T-helper 1 cell (primary cell): ENCODE measurements around the gene CLRN3.

Experiments used
- DNase-seq, 5 donors: peaks; one replicate each; pipeline ENCODE4 v3.0.0-alpha.2; 2012 to 2020

The CLRN3 gene

DNA sequence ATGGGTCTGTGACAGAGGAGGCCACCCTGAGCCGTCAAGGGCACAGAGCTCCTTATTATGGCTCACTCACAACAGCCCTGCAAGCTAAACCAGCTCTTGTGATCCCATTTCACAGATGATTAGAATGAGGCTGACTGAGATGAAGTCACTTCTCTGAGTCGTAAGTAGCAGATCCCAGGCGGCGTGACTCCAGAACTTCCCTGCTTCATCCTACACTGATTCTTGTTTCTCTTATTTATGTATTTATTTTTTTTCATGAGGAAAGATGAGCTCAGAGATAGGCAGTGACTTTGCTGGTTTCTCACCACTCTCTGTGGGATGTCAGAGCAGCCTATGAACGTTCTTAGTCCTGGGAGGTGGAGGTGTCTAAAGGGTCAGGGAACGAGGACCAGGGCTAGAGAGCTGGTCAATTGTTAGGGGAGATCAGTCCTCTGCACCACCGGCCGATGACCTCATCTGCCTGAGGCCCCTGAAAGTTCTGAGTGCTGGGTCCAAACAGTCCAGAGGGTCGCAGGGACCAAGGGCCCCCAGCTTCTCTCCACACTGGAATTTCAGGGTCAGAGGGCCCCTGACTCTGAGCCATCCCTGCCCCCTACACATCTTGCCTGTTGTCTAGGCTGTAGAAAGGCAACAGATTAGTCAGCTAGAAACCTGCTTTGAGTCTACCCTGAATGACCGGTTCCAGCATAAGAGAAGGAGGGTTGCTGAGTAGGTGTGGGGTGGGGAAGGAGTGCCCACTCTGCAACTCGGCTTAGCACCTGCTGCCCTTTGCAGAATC is 17.9 kb downstream of the CLRN3 start:
- no peak for DNase-seq

DNA sequence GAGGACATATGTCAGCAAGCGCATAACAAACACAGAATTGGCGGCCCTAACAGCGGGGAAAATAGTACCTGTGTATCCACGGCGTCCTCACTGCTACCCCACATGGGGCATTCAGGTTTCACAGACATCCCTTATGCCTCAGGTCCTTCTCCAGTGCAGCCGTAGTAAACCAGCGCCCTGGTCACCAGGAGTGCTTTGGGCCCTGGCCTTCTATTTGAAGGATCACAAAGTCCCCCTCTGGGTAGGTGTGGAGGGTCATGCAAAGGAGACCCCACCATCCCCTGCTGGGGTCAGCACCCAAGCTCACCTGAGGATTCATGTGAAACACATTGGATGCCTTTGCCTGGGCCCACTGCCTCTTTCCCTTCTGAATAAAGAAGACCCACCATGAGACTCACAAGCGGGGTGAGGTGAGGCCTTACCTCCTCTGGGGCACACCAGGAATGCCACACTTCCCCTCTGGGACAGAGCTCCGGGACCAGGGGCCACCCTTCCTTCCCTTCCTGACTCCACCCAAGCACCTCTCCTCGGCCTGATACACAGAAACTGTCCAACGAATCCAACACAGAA is 18.8 kb downstream of the CLRN3 start:
- DNase-seq = no peak

DNA sequence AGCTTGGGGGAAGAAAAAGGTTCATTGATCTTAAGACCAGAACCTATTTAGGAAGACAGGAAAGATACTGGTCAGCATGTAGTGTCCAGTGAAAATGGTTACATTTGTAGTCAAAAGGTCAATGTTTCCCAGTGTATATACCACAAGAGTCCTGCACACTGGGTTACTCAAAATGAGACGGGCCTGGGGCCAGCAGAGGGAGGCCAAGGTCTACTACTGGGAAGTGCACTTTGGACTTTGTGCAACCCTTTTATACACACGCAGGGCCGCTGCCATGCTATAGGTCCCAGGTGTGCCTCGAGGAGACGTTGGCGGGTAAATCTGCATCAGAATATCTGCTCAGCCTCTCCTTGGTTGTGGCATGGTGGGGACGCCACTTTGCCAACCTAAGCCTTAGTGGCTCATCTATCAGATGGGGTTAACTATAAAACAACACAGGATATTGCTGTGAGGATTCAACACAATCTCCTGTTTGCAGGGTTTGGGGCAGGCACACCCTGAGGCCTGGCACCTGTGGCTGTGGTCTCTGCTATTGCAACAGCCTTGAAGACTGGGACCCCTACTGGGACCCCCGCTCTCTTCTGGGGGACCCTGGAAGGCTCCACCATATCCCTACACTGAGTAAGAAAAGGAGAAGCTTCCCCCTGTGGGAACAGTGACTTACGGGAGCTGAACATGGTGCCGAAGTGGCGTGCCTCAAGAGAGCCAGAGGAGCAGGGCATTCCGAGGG is 19.7 kb downstream of the CLRN3 start:
- DNase-seq = no peak

DNA sequence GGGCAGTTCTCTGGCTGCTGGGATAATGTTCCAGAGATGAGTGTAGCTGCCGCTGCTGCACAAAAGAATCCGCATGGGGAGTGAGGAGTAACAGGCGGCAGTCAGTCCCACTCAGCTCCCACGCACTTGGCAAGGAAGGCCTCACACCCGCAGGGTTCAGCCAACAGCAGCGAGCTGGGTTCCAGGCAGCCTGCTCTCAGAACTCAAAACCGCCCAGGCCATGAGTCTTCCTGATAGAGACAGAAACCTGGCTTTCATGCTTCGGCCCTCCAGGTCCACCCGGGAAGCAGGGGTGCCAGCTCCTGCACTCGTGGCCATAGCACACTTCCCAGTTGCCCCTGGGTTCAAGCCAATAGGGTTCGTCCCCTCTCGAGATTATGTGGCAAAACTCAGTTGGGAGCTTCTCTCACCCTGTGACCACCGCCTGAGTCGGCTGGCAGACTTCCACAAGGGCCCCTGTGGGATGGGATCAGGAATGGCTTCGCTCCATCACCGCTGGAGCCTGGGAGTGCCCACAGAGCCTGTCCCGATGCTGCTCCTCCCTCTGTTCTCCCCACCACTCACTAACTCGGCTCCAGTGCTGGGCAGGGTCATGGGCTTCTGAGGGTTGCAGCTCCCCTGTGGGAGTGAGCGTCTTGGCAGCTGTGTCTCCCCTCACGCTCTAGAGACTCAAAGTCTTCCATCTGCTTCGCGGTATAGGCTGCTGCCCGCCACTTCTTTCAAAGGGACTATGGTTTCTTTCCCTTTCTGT is 20.6 kb downstream of the CLRN3 start:
- no peak for DNase-seq

DNA sequence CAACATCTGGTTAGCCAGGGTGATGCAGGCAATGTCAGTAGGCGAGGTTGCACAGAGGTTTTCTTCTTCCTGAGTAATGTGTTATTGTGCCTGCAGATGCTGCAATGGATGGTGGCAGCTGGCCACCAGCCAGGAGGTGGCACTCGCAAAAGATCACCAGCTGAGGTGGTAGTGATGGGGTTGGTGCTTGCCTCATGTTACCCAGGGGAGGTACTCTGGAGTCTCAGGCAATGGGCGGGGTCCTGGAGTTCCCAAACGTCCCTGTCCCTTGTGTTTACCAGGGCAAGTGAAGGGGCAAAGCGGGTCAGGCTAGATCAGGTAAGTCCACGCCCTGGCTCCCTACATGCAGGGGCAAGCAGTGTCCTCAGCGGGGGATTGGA is 21.1 kb downstream of the CLRN3 start:
- no peak for DNase-seq

DNA sequence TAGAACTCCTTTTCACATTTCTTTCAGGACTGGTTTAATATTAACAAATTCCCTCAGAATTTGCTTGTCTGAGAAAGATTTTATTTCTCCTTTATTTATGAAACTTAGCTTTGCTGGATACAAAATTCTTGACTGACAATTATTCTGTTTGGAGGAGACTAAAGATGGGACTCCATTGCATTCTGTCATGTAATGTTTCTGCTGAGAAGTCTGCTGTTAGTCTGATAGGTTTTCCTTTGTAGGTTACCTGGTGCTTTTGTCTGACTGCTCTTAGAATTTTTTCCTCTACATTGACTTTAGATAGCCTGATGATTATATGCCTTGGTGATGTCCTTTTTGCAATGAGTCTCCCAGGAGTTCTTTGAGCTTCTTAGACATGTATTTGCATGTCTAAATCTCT is 23.4 kb downstream of the CLRN3 start:
- no peak for DNase-seq

DNA sequence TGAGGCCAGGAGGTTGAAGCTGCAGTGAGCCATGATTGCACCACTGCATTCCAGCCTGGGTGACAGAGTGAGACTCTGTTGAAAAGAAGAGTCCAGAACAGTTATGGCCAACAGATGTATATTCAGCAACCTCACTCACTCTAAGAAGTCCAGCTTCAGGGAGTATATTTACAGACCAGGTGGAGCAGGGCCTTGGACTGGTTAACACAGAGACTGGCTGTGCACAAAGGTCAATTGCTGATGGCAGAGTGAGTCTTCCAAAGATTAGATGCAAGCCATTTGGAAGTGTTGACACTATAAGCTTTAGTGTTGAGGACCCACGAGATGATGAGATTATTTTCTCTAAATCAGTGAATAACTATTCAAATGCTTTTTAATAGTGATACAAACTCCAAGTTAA is 24.9 kb downstream of the CLRN3 start:
- DNase-seq = no peak

DNA sequence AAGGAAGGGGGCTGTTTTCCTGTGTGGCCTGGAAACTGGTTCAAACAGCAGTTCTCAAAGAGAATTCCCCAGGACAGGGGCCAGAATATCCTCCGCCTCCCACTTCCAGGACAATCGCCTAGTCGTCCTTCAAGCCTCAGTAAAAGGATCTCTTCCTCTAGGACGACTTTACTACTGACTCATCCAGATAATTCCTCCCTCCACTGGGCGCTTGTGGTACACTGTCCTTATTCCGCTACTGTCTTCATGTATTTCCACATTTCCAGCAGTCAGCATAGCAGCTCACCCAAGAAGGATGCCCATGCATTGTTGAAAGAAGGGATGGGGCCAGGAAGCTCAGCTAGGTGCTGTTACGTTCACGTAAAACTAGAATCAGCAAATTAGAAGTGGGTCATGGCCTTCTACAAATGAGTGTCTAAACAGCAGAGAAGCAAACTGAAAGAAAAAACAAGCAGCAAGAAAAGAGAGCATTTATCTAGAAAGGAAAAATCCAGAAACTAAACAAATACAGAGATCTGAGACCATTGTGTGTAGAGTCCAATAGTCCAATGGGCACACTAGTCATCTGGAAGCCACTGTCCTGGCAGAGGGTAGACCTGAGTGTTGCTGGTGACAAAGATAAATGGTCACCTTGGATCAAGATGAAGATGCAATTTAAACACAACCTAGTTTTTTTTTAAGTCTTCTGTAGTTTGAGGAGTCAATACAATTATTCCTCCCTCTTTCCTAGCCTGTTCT is 26.3 kb downstream of the CLRN3 start:
- no peak for DNase-seq

DNA sequence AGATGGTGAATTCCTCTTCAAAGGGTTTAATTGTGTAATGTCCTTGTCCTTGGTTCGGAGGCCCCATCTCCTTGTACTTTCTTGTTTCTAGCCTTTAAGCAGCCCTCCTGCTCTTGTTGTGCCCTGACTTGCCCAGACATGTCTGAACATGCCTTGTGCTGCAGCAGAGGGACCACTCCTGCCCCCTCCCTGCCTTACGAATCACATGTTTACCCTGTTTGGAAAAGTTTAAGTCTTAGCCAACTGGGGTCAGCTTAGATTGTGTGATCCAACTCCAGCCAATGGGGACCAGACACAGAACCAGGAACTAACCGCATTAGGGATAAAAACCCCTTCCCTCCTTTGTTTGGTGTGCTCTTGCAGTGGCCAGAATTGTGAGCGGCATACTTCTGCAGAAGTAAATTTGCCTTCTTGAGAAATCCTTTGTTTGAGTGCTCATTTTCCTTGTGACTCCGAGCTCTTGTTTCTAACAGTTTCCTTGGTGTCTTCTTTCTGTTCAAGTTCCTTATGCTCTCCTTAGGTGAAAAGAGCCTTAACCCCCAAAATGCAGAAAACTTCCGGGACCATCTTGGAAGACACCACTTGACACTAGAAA is 29.4 kb downstream of the CLRN3 start:
- DNase-seq = no peak

DNA sequence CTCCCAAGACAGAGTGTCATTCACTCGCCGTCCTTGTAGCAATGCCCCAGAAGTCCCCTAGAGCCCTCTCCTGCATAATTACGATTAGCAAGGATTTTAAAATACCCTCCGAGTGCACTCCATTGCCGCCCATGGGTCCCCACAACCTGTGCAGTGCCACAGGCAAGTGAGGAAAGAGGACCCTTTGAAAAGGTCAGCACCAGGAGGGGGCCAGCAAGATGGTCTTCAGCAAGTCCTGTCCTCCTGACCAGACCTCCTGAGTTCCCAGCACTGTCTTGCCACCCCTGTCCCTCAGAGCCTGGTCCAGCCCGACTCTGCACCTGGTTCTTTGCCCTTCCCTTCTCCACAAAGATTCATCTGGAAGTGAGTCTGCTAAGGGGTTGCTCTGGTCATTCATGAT is 32.1 kb downstream of the CLRN3 start:
- DNase-seq = no peak

DNA sequence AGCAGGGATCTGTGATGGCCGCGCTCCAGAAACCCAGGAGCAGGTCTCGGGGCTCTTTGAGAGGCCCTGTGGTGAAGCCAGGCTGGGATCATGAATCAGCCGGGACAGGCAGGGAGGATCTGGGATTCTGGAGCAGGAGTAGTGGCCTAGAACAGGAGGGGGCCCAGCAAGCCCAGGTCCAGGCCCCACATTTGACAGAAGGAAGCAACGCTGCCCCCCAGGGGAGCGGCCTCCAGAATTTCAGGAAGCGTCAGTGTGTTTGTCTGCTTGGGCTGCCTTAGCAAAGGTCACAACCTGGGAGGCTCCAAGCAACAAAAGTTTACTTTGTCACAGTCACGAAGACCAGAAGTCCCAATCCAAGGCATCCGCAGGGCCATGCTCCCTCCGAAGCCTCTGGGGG is 36.8 kb downstream of the CLRN3 start:
- DNase-seq = no peak

DNA sequence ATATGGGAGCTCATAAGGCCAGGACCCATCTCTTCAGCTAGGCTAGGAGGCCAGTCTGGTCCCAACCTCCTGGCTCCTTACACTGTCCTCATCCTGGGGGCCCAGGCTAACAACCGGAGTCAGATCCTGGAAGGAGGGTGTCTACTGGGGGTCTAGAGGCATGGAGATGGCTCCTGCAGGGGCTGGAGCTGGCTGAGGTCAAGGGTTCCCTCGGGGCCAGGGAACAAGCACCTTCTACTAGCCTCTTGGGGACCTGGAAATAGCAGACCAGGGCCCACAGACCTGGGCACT is 37.2 kb downstream of the CLRN3 start:
- DNase-seq = no peak

DNA sequence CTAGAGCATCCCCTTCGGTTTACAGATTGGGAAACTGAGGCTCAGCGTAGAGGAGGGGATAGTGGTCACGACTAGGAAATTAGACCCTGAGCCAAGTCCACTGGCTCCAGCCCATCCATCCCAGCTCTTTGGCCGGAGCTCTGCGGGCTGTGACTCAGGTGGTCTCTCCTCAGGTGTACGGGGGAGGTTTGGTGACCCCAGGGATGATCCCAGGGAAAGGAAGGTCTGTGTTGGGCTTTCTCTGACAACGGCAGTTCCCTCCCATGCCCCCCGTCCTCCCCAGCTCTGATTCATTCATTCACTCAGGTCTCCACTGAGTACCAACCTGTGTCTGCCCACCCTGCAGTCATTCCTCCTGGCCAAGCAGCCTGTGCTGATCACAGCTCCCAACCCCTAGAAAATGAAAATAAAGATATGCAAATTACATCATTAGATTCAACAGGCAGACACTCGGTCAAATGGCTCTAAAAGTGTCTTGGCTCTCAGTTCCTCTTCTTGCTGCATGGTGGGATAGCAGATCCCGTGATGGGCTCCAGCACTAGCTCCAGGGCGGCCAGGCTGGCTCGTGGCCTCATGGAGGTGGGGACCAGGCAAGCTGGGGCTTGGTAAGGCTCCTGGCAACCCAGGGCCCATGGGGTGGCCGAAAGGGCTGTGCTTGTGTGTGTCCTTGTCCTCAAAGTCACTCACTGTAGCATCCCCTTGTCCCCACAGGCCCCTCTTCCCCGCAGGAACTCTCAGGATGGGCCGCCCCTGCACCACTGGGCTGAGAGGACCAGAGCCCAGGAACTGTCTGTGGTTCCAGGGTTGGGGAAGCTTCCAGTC is 37.8 kb downstream of the CLRN3 start:
- DNase-seq = no peak

DNA sequence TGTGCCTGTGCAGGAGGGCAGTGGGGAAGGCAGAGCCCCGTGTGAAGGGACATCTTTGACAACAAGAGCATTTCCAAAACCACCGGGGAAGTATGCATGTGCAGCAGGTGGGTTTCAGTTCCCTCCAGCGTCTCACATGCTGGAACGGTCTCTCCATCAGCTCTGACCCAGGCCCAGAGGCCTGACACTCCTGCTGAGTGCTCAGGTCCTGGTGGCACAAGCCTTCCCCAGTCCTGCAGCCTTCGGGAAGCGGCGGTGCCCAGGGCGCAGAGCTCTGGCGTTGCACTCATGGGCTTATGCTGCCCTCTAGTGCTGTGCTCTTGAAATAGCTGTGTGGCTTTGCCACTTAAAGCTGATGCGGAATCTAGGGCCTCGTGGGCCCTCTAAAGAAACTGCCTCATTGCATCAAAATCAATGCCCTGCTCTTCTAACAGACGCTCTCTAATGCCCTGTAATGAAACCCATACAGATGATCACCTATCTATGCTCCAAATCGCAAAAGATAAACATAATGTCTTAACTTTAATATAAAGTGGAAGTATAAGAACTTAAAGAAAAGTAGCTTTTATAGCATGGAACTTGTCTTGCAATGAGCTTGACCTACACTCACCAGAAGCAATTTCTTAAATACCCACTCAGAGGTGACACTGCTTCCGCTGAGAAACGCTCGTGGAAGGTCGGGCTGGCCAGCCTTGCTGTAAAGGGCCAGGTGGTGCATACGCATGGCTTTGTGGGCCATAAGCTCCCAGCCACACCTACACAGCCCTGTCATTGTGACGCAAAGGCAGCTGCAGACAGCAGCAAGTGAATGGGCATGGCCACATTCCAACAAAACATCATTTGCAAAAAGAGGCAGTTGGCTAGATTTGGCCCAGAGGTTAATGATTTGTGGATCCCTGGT is 38.6 kb downstream of the CLRN3 start:
- DNase-seq = peak in 3 of 5 donors; percentile 12 to 58 (median 22)

DNA sequence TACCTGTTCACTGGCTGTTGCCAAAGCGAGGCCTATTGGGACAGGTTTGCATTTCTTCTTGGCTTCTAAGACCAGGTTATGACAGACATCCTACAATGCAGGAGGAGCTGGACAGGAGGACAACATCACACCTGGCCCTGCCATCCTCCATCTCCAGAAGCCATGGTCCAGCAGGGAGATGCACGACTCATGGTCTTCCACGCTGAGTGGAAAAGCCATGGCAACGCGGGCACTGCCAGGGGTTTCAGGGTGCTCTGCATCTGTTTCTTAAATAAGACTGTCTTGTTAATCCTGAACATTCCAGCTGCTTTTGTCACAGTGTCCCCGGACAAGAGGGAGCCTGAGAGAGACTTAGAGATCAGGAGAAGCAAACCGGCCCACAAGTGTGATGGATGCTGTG is 40.3 kb downstream of the CLRN3 start:
- DNase-seq = no peak

DNA sequence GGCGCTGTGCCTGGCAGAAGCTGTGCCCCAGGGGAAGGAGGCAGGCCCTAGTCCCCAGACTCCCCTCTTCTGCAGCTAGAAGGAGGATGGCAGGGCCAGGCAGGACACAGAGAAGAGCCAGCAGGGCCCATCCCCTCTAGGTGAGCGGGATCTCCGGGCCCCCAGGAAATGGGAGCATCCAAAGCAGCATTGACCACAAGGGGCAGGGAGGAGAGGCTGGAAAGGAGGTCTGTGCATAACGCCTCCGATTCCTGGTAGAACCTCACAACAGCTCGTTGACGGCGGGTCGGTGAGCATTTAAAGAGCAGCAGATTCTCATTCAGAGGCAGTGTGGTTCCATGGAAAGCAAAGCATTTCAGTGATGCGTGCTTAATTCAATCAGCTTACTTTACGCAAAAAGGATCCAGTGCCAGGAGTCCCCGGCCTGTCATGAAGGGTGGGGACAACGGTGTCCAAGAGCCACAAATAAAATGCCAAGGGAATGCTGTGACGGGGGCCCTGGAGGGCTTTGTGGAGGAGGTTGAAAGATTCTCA is 41.0 kb downstream of the CLRN3 start:
- DNase-seq = no peak

DNA sequence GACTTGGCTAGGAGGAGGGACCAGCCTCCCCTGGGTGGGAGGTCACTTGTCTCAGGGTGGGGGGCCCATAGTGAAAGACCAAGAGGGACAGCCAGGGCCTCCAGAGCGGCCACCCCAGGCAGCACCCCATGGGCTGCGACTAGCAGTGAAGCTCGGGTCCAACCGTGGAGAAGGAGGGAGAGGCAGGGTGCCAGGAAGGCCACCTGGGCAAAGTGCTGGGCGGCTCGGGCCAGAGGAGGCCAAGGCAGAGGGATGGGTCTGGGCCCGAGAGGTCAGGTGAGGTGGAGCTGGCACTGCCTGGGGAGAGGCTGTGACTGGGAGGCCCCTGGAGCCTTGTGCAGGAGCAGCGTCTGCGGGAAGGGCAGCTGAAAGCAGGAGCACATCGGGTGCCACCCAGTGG is 41.8 kb downstream of the CLRN3 start:
- DNase-seq = no peak

DNA sequence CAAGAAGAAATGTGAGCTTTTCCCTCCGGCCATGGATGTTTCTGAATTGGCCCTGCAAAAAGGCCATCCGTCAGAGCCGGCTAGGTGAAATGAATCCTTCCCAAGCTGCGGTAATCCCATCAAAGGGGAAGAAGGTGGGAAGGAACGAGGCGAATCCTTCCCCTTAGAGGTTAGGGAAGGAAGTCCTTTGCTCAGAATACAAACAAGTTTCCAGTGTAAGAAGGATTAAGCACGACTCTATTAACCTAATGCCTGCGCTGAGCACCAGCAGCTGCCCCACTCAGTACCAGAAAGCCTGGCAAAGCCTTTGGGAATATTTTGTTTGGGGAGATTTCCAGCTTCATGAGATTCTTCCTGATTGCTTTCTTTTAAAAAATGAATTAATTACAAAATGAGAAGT is 42.8 kb downstream of the CLRN3 start:
- no peak for DNase-seq

DNA sequence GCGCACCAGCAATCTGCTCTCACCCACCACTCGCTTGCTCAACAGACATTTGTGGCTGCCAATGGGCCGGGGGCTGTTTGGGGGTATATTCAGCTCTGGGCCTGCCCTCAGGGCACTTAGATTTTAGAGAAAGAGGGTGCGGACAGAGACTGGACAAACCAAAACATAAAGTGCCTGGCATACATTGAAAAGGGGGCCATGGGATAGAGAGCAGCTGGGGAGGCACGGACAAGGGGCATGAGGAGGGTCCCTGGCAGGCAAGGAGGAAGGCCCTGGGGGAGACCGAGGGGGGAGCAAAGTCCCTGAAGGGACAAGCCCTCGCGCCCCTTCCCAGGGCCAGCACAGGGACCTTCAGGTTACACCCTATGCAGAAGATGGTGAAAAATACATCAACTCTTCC is 43.5 kb downstream of the CLRN3 start:
- DNase-seq = no peak

DNA sequence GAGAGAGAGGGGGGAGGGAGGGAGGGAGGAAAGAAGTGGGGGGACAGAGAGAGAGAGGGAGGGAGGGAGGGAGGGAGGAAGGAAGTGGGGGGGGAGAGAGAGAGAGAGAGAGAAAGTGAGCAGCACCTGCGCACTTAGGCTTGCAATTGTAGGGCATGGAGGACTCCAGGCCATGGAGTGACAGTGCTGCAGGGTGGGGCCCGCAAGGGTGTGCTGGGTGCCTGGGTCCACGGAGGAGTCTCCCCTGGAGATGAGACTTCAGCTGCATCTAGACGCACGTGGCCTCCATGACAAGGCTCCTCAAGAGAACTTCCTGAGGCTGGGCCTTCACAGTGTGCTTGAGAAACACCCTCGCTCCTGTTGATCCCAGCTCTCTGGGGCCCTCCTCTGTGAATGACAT is 44.5 kb downstream of the CLRN3 start:
- no peak for DNase-seq
